ENCODE results near the gene IRF2.
"Not testable (repeated sequence)": the region's sequence is repeated elsewhere in the genome, so short reads cannot be mapped to it uniquely, and the experiment has no call there.

IRF2 gene

DNA sequence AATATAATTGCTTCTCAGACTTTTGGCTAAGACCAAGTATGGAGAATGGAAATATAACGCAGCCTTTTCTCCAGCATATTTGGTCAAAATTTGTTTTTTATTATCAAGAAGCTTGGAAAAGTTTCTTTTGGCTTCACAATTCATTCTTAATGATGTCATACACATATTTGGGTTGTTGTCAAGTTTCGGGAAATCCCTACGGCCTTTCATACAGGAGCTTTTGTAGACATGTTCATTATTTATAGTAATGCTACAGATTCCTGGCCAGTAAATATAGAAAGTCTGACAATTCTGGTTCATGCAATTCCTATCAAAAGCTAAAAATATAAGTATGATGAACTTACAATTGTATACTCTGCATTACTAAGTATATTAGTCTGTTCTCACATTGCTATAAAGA lies 112.9 kb downstream of the IRF2 start:
- no peak for DNase-seq

DNA sequence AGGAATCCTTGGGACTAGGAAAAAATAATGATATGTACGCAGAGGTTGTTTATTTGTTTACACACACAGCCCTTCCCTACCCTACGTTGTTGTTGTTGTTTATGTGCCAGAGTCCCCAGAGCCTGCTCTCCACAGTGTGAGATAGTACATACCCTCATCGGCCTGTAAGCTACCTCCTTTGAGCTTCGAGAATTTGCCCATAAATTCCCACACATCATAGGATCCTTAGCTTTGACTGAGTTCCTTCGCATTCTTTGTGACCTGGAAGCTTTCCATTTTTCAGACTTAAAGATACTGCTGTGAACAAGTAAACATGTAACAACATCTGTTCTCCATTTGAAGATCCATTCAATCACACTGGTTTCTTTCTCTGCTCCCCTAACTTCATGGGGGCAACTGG lies 114.5 kb downstream of the IRF2 start:
- DNase-seq, result no peak

DNA sequence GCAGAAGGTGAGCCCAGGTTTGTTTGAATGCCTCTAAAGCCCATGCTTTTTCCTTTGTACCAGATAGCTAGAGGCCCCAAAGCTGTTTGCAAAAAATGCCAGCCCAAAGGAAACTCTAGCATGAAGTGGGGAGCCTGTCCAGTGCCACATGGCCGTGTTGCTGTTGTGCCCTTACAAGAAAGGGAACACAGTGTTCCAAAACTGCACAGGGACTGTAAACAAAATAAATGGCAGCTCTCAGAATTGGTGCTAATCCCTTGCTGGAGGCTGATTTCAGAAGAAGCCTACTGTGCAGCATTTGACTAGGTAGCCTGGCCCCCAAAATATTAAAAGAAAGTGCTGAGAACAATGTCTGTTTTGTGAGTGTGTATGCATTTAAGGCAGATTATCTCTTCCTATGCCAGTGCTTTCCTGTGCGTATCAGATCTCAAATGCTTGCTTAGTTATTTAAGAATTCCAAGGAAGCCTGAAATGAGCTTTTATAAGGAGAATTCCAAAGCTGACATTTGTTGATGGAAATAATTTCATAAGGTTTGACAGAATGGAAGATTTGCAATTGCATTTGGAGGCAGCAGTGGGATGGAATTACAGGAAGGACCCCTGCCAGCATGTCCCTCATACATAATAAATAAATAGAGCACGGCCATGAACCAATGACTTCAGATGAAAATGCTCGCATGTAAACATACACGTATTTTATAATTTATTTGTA lies 115.7 kb downstream of the IRF2 start:
- DNase-seq, result no peak

DNA sequence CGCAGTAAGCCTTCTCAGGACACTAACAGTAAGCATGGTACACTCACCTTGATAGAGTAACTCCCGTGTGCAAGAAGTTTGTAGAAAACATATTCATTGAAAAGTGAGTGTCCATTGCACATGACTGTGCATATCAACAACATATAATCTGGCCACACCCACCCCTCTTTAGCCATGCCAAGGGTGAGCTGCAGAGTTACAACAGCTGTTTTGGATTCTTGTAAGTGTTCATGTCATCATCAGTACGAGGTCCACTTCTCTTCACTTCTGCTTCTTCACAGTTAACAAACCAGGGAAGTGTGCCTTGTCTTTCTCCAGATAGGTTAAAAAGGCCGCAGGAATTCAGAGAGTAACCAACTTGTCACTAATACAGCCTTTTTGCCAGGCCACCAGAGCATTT lies 116.6 kb downstream of the IRF2 start:
- DNase-seq, result no peak

DNA sequence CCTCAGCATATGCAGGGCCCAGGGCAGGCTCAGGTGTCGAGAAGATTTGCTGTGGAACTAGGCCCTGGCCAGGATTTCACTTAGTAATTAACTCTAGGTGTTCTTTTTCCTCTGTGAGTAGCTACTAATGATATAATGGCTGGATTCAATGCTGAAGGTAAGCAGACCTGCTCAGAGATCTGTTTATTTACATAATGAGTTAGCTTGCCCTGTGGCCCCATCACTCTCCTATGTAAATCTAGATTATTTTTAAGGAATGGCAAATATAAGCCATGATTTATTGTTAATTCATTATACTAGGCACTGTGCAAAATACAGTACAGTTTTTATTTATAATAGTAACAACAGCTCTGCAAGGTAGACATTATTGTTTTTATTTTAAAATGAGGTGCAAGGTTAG lies 117.2 kb downstream of the IRF2 start:
- DNase-seq, result no peak

DNA sequence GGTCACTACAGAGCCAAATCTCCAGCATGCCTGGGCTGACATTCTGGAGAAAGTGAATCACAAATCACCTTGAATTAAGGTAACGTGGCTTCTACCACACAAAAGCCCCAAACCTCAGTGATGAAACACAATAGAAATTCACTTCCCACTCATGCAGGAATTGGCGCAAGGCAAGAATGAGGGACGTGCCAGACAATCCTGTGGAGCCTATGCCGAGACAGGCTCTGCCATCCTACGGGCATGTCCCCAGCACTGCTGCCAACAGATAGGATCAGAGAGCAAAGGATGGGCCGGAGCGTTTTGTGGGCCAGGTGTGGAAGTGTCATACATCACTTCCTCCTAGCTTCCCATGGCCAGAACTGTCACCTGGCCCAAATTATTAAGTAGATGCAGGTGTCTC lies 118.0 kb downstream of the IRF2 start:
- DNase-seq, result no peak

DNA sequence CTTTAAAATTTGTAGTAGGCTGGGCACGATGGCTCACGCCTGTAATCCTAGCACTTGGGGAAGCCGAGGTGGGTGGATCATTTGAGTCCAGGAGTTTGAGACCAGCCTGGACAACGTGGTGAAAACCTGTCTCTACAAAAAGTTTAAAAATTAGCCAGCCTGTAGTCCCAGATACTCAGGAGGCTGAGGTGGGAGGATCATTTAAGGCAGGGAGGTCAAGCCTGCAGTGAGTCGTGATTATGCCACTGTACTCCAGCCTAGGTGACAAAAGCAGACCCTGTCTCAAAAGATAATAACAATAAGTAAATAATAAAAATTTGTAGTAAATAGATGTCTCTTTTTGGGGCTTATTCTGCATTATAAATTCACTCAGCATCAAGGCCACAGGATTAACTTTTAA lies 118.5 kb downstream of the IRF2 start:
- no peak for DNase-seq

DNA sequence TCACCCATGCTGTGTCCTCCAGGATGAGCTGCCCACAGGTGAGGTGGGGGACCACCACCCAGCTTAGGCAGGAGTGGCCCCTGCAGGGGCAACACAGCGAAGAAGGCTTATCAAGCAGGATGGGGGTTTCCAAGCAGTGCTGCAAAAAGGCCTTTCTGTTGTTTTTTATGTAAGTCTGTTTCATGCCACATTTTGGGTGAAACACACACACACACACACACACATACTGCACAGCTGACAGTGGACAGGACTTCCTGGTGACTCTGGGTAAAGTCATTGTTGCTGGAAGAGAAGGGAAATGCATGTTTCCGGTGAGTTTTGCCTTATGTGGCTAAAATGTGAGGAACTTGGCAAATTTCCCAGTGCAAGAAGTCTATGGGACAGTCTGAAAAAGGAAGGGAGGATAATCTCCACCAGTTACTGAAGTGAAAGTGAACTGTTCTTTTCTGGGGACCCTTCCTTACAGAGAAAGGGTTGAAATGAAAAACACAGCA lies 119.2 kb downstream of the IRF2 start:
- DNase-seq, result peak; percentile 80

DNA sequence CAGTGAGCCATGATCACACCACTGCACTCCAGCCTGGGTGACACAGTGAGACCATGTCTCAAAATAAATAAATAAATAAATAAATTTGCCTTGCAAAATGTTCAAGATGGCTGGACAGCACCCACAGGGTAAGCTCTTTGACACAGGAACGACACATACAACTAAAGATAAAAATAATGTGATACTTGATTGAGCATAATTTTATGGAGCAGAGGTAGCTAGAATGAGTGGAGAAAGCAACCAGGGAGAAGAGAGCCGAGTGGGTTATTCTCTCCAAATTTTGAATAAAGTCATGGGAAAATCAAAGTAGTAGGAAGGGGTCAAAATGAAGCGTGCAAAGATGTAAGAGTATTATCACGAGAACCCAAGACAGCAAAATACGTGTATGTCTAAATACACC lies 121.5 kb downstream of the IRF2 start:
- DNase-seq, result no peak

DNA sequence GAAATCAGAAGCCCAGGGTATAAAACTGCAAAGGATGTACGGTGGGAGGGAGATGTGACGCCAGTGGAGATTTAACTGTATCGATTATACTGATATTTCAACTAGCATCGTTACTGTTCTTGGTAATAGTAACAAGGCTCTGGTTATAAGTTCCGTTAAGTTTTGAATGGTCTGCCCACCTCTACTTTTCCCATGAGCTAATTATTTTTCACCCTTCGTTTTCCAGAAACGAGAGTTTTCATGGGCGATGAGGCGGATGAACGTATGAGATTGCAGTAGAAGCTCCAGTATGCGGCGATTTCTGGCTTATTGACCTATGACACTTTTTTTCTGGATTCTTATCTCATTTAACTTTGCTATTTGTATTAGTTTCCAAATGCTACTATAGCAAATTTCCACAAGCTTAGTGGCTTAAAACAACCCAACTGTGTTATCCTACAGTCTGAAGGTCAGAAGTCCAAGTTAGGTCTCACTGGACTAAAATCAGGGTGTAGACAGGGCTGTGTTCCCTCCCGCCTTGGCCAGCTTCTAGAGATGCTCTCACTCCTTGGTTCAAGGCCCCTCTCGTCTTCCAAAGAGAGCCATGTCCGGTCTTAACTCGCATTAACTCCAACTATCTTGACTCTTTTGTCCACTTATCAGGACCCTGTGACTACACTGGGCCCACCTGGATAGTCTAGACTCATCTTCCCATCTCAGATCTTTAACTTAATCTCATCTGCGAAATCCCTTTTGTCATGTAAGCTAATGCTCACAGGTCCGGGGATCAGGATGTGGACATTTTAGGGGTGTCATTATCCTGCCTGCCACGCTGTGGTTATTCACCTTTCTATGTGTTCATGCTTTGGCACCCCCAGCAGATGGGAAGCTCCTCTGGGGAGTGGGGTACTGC lies 122.5 kb downstream of the IRF2 start:
- no peak for DNase-seq

DNA sequence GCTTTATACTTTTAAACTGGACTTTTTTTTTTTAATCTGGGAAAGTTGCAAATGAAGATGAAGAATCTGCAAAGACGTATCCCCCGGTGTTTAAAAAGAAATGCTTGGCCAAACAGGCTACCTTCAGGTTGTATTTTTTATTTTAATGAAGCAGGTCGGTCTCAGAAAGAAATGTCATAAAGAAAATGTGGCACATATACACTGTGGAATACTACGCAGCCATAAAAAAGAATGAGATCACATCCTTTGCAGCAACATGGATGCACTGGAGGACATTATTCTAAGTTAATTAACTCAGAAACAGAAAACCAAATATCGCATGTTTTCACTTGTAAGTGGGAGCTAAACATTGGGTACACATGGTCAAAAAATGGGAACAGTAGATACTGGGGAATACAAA lies 123.4 kb downstream of the IRF2 start:
- DNase-seq, result no peak

DNA sequence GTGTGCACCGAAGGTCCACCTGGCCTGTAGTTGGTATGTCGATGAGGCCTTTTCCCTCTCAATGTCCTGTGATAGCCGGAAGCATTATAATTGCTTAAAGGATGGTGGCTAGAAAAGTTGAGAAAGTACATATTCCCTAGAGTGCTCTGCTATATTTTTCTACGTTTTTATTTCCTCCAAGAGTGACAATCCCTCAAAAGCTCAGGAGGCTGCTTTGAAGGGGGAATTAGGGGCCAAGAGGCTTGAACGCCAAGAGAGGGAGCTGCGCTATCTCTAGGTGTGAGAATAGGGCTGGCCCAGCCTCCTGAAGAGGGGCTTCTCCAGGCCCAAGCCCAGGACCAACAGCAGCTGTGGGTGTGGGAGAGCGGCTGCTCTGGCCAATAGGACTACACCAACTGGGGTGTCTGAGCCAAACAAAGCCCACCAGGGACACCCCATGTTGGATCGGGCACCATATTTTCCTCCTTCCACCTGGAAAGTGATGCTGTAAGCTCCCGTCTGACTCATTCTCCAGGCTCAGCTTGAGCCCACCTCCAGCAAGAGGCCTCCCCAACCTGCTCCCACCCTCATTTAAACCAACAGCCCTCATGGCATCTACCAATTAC lies 124.0 kb downstream of the IRF2 start:
- DNase-seq, result no peak

DNA sequence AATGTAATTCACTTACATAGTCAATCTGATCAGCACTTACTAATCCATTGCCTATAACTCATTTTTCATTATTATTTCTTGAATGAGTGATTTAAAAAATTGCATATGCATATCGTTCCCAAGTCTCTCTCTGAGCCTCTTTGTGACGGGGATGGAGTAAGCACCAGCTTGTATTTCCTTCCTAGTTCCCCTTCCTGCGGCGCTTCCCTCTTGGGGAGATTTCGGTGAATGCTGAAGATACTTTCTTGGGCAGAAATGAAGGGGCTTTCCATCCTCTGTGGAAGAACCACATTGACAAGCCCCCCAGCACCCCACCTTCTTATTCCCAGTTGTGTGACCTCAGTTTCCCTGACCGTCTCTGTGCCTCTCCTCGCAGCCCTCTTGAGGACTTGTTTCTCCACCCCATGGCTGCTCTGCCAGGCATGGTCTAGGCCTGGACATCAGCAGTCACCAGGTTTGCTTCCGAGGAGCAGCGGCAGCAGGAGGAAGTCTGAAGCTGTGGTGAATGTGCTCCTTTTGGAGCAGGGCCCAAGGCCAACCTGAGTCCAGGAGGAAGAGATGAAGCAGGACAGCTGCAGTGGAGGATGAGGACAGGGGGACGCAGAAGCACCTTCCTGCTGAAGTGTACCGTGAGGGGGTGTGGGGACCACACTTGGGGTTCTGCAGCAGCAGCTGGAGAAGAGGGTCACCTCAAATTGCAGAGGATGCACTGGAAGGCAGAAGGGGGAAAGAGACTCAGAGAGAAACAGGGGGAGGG lies 124.9 kb downstream of the IRF2 start:
- no peak for DNase-seq

DNA sequence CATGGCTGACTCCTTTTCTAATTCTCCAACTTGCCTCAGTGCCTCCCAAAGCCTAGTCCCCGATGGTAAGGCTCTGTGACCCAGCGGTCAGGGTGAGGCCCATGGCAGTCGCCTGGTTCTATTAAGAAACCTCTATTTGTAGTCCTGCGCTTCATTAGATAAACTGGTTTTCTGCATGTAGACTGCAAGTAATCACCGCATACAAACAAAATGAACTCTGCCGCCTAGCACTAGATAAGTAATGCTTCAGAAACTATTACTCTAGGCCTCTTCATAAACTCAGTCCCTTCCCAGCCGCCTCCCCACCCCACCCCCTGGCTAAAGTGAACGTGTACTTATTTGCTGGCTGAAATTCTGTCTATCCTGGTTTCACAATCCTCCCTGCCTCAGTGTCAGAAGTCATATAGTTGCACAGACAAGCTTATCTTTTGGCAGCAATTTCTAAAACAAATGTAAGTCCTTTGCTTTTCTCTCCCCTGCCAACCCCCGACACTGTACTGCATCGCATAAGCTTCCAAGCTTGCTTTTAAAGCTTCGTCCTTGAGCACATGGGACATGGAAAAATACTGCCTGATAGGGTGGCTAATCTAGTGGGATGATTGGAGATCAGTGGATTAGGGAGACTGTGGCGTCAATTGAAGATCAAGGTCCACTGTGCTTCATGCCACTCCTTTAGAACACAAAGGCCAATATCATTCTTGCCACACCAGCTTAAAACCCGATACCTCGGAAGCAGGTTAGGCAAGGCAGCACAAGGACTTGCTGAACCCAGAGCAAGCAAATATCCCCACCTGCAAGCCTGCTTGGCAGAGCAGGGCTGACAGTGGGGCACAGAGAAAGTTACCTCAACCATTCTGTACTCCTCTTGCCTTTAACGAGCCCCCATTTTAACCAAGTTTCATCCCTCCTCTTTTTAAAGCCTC lies 125.8 kb downstream of the IRF2 start:
- no peak for DNase-seq

DNA sequence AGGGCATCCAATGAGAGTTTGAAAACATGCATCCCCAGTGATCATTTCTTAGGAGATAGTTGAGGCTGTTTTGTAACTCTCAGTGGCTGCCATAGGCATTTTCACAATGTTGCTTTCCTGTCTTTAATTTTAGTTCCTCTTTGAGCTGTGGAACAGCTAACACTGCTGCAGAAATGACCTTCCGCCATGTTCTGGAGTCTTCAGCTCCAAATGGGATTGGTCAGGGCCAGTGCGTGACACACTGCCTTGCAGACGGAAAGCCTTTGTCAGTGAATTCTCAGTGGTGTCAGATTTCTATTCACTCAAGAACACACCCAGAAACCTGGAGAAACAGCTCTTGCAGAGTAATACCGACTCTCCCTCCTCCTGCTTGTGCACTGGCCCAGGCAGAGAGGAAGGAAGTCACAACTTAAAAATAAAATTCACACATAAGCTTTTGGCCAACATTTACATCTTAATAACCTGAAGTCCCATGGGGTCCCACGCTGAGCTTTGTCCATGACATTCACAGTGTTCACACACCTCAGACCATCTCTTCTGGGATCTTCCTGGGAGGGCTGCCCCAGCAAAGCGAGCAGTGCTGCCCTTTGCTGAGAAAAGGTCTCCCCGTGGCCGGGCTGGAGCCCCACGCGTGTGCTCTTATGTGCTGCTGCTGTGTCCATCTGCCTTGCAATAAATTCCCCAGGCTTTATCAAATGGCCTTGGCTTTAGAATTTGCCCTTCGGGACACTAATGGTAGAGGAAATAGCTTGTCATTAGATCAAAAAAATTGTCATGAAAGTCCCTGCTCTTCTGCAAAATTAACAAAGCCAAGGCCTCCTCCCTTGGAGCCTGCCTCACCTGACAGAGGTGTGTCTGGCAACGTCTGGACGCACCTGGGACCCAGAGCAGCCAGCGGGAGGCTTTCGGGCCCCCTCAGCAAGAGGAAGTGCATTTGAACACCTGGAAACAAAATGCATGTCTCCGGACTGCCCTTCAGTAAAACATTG lies 126.8 kb downstream of the IRF2 start:
- DNase-seq, result peak; percentile 66

DNA sequence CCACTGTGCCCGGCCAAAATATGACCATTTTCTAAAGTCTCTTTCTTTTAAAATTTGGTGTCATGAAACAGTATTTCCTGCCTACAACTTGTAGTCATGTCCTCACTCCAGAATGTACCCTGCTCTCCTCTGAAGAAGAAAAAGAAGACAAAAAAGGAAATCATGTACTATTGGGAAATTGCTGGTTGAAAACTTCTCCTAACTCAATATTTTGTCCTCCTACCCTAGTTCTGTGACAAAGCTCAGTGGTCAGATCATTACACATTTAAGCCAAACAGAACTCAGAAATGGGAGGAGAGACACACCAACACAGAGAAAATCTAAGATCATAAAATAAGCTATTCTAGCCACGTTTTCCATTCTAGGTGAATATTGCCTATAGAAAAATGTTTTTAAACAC lies 127.7 kb downstream of the IRF2 start:
- DNase-seq, result no peak

DNA sequence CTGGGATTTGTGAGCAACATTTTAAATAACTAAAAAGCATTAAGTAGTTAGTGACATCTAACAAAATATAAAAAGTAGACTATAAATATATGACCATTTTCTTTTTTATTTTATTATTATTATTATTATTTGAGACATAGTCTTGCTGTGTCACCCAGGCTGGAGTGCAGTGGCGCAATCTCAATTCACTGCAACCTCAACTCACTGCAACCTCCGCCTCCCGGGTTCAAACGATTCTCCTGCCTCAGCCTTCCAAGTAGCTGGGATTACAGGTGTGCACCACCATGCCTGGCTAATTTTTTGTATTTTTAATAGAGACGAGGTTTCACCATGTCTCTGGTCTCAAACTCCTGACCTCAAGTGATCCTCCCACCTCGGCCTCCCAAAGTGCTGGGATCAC lies 128.1 kb downstream of the IRF2 start:
- DNase-seq, result not testable (repeated sequence)

DNA sequence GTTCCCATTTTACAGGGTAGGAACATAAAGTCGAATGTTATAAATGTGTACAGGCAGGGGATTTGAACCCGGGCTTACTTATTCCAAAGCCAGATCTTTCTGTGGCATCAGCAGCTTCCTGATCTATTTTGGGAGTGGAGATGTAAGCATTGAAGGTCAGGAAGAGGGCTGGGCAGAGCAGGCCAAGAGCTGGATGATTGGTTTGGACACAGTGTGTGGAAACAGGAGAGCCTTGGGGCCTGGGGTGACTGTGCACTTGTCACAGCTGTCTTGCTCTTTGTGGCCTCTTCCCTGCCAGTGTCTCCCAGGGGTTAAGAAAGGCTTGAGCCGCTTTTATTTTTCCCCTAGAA lies 128.8 kb downstream of the IRF2 start:
- peak; percentile 63 for DNase-seq

DNA sequence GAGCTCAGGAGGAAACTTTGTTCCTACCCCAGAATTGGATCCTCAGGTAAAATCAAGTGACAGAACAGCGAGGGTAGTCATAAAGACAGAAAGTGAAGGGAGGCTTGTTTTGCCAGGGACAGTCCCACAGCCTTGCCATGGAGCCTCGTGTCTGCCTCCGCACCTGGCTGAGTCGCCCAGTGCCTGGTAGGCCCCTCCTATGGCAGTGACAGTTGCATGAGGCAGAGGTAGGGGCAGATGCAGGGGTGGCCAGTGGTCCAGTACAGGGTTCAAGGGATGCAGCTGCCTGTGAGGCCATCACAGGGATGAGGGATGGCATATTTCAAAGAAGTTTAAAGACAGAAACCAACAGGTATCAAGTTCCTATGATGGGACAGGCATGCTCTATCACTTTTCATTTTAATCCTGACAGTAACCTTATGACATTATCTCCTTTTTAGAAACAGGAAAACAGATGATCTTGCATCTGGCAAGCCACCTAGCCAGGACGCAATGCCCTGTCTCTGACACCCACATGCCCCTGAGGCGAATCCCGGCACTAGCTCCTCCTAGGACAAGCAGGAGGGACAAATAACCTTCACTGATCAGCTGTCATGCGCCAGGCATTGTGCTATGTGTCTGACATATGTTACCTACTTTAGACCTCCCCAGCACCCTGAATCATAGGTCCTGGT lies 129.3 kb downstream of the IRF2 start:
- DNase-seq, result no peak

DNA sequence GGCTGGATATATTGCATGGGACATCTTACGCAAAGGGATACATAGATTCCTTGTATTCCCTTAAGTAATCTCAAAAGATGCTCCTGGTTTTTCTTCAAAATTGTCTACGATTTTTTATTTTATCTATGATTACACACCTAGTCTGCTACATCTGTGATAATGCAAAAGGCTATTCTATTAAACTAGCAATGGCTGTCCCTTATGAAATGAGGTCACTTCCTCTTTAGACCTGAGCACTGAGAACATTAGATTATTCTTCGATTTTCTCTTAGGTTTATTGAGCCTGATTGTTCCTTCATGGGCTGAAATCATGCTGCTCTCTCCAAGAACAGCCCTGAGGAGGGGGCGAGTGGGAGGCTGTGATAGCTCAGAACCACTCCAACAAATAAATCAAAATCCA lies 129.9 kb downstream of the IRF2 start:
- no peak for DNase-seq
